ENCODE measurements around the gene AUTS2.

Gene AUTS2

GRCh38 chr7:70436790-70437350, 838.6 kb downstream of the AUTS2 start:
- no peak for TF ChIP-seq CTCF (IDR thresholded peaks at IDR 0.05)
- no peak for DNase-seq
- Histone ChIP-seq H3K4me1 (no peaks in the 10 kb centered on the region), H3K36me3 (no peaks in the 10 kb centered on the region), H3K9me3 (no peaks in the 10 kb centered on the region), H3K27ac (no peak overlapping the region), H3K4me3 (no peak overlapping the region), H3K27me3 (no peaks in the 10 kb centered on the region)
- intact Hi-C loops (cut with DNase I; ENCODE audit: low total_unique reads): no loop called here

GRCh38 chr7:70439651-70440050, 841.4 kb downstream of the AUTS2 start:
- DNase-seq: no peak
- intact Hi-C loops (cut with DNase I; ENCODE audit: low total_unique reads): no loop called here
- H3K27ac ChIP-seq: no peak overlapping the region
- no peaks in the 10 kb centered on the region for H3K36me3 ChIP-seq
- no peaks in the 10 kb centered on the region for H3K4me1 ChIP-seq
- TF ChIP-seq CTCF (IDR thresholded peaks at IDR 0.05): no peak
- H3K27me3 ChIP-seq: no peaks in the 10 kb centered on the region
- H3K9me3 ChIP-seq: no peaks in the 10 kb centered on the region
- H3K4me3 ChIP-seq: no peak overlapping the region

GRCh38 chr7:70446448-70447143, 848.3 kb downstream of the AUTS2 start:
- DNase-seq: no peak
- H3K4me1 ChIP-seq: no peaks in the 10 kb centered on the region
- no peak for TF ChIP-seq CTCF (IDR thresholded peaks at IDR 0.05)
- no peak overlapping the region for H3K27ac ChIP-seq
- H3K4me3 ChIP-seq: no peak overlapping the region
- H3K27me3 ChIP-seq: no peaks in the 10 kb centered on the region
- intact Hi-C loops (cut with DNase I; ENCODE audit: low total_unique reads): no loop called here
- H3K36me3 ChIP-seq: no peaks in the 10 kb centered on the region
- H3K9me3 ChIP-seq: no peaks in the 10 kb centered on the region

GRCh38 chr7:70448312-70448906, 850.1 kb downstream of the AUTS2 start:
- DNase-seq: no peak
- Histone ChIP-seq H3K4me1 (no peaks in the 10 kb centered on the region), H3K27ac (no peak overlapping the region), H3K36me3 (no peaks in the 10 kb centered on the region), H3K27me3 (no peaks in the 10 kb centered on the region), H3K4me3 (no peak overlapping the region), H3K9me3 (no peaks in the 10 kb centered on the region)
- intact Hi-C loops (cut with DNase I; ENCODE audit: low total_unique reads): no loop called here
- no peak for TF ChIP-seq CTCF (IDR thresholded peaks at IDR 0.05)

GRCh38 chr7:70450731-70451130, 852.5 kb downstream of the AUTS2 start:
- intact Hi-C loops (cut with DNase I; ENCODE audit: low total_unique reads): no loop called here
- no peak for TF ChIP-seq CTCF (IDR thresholded peaks at IDR 0.05)
- H3K9me3 ChIP-seq: no peaks in the 10 kb centered on the region

More at GRCh38 chr7:70450731-70451130, 852.5 kb downstream of the AUTS2 start:
- Histone ChIP-seq H3K4me1 (no peaks in the 10 kb centered on the region), H3K27me3 (no peaks in the 10 kb centered on the region), H3K36me3 (no peaks in the 10 kb centered on the region), H3K4me3 (no peak overlapping the region), H3K27ac (no peak overlapping the region)
- no peak for DNase-seq
